ENCODE data around the gene DYNC2LI1. TPM values are rescaled to one million over a fixed set of nuclear protein-coding genes. Genes with fewer than 3 reads are reported as not detected.
"Not testable (repeated sequence)": the region's sequence is repeated elsewhere in the genome, so short reads cannot be mapped to it uniquely, and the experiment has no call there.

The DYNC2LI1 gene
- polyA plus RNA-seq (2011; rRNA removed) (17.7 and 23.3 TPM in 2 replicates), polyA minus RNA-seq (2011; rRNA and poly(A)+ RNA removed) (4.2 and 7.4 TPM in 2 replicates)

GRCh38 chr2:43773876-43774613, at the start of gene DYNC2LI1:
TSS of gene DYNC2LI1 (plus strand) at chr2:43774039. CDS start at chr2:43774139, 100 bp downstream.
- POLR2A ChIA-PET: interaction anchor here (1.0 kb wide), 1 partner anchor 9 kb away, joined by 3 read pairs; no protein-coding TSS in a partner anchor
- CTCF ChIA-PET: no interaction called here
- TF ChIP-seq CTCF (IDR thresholded peaks at IDR 0.05; ENCODE audit: low read depth, low read length): no peak
- peak; percentile 62 for DNase-seq (ENCODE audit: low read depth, low spot score)
- Histone ChIP-seq H3K9me3 (ENCODE audit: control insufficient read depth, insufficient read depth, low read length) (no peaks in the 10 kb centered on the region), H3K4me3 (ENCODE audit: low read depth, low read length) (peak within 1 kb of the TSS; percentile 80), H3K27me3 (ENCODE audit: control insufficient read depth, insufficient read depth, low read length) (no peaks in the 10 kb centered on the region), H3K27ac (ENCODE audit: low read depth, low read length) (peak within 1 kb of the TSS; percentile 72)

GRCh38 chr2:43724728-43725526, 48.9 kb upstream of the DYNC2LI1 start:
- no peak for DNase-seq (ENCODE audit: low read depth, low spot score)
- no peak overlapping the region for H3K4me3 ChIP-seq (ENCODE audit: low read depth, low read length)
- ChIA-PET POLR2A (no interaction called here), CTCF (no interaction called here)
- TF ChIP-seq CTCF (IDR thresholded peaks at IDR 0.05; ENCODE audit: low read depth, low read length): no peak
- peaks cover 2% of the 10 kb centered on the region for H3K27me3 ChIP-seq (ENCODE audit: control insufficient read depth, insufficient read depth, low read length)
- no peak overlapping the region for H3K27ac ChIP-seq (ENCODE audit: low read depth, low read length)
- H3K9me3 ChIP-seq (ENCODE audit: control insufficient read depth, insufficient read depth, low read length): no peaks in the 10 kb centered on the region

GRCh38 chr2:43725711-43726246, 48.1 kb upstream of the DYNC2LI1 start:
- Histone ChIP-seq H3K9me3 (ENCODE audit: control insufficient read depth, insufficient read depth, low read length) (no peaks in the 10 kb centered on the region), H3K27me3 (ENCODE audit: control insufficient read depth, insufficient read depth, low read length) (peaks cover 2% of the 10 kb centered on the region), H3K27ac (ENCODE audit: low read depth, low read length) (no peak overlapping the region), H3K4me3 (ENCODE audit: low read depth, low read length) (no peak overlapping the region)
- POLR2A ChIA-PET: no interaction called here
- CTCF ChIA-PET: interaction anchor here (0.5 kb wide), 1 partner anchor 154 kb away, joined by 4 read pairs; no protein-coding TSS in a partner anchor
- DNase-seq (ENCODE audit: low read depth, low spot score): no peak
- no peak for TF ChIP-seq CTCF (IDR thresholded peaks at IDR 0.05; ENCODE audit: low read depth, low read length)

- H3K9me3 ChIP-seq (ENCODE audit: control insufficient read depth, insufficient read depth, low read length); H3K4me3 ChIP-seq (ENCODE audit: low read depth, low read length); POLR2A ChIA-PET; H3K27me3 ChIP-seq (ENCODE audit: control insufficient read depth, insufficient read depth, low read length); CTCF ChIA-PET; DNase-seq (ENCODE audit: low read depth, low spot score); H3K27ac ChIP-seq (ENCODE audit: low read depth, low read length): not testable (repeated sequence)
These were observed 46.7 kb upstream of the DYNC2LI1 start for GRCh38 chr2:43726961-43727633.

- Histone ChIP-seq H3K4me3 (ENCODE audit: low read depth, low read length) (no peak overlapping the region), H3K27ac (ENCODE audit: low read depth, low read length) (no peak overlapping the region), H3K9me3 (ENCODE audit: control insufficient read depth, insufficient read depth, low read length) (no peaks in the 10 kb centered on the region), H3K27me3 (ENCODE audit: control insufficient read depth, insufficient read depth, low read length) (no peaks in the 10 kb centered on the region)
- DNase-seq (ENCODE audit: low read depth, low spot score): no peak
- ChIA-PET POLR2A (no interaction called here), CTCF (no interaction called here)
- no peak for TF ChIP-seq CTCF (IDR thresholded peaks at IDR 0.05; ENCODE audit: low read depth, low read length)
These were observed 46.2 kb upstream of the DYNC2LI1 start for GRCh38 chr2:43727634-43728014.

Data from AG04450 (cell line).